Endothelial cell of umbilical vein (primary cell): ENCODE data around the gene ADD2.

Experiments
- CTCF ChIP-seq, 2 donors: IDR thresholded peaks; 1 replicate in 1 of 2; 2 replicates in 1 of 2; pipeline ENCODE4 v1.5.1; 2011; ENCODE audit warnings: low read length in 2 of 2, mild to moderate bottlenecking in 2 of 2, moderate library complexity in 2 of 2, control low read depth in 1 of 2, inconsistent platforms in 1 of 2, low read depth in 1 of 2; ENCODE audit not compliant: insufficient read depth in 1 of 2; ENCODE audit errors: extremely low read depth in 1 of 2
- EZH2 ChIP-seq: IDR thresholded peaks from 2 replicates; pipeline ENCODE4 v1.6.1; 2012; ENCODE audit warnings: borderline replicate concordance, low read depth, mild to moderate bottlenecking, moderate library complexity, low read length, inconsistent platforms; ENCODE audit not compliant: severe bottlenecking
- POLR2A ChIP-seq: IDR thresholded peaks from 2 replicates; pipeline ENCODE4 v1.6.1; 2012; ENCODE audit warnings: low read depth, mild to moderate bottlenecking, control low read depth, low read length

DNA sequence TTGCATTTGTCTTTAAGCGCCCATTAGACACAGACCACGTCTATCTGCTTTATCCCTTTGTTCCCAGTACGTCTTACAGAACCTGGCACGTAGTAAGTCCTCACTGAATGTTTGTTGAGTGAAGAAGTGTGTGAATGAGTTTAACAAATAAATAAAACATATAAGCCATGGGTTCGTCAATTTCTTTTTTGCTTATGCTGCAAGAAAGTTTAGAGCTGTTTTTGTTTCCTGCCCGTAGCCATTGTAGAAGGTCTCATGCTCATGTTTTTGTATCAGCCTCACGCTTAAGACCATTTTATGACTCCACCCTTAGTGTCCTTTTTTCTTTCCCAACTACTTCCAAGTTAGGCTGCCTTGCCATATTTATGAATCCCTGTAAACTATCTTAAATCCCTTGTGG is 2.5 kb downstream of the ADD2 start:
- TF ChIP-seq POLR2A (no peak), CTCF (IDR thresholded peaks at IDR 0.05; ENCODE audit: extremely low read depth in 1 of 2, insufficient read depth in 1 of 2, low read depth in 1 of 2, low read length in 2 of 2) (no peak), EZH2 (no peak)
